Uterus (tissue), 4 donors: Measurements from ENCODE around the gene USP35. TPM values are rescaled to one million over a fixed set of nuclear protein-coding genes. Genes with fewer than 3 reads are reported as not detected.

Source experiments
- DNase-seq, 2 donors: peaks; one replicate each; pipeline ENCODE4 v3.0.0-alpha.2; 2019 to 2020
- H3K27ac ChIP-seq, 2 donors: fragments of 200-600 bp; sonication (generic); 1 replicate in 1 of 2; 2 replicates in 1 of 2; pipeline ENCODE4 v1.5.1; 2016 to 2018
- H3K27me3 ChIP-seq, 2 donors: fragments of 200-600 bp; sonication (generic); one replicate each; pipeline ENCODE4 v1.5.1; 2018 to 2019; ENCODE audit warnings: control low read depth in 1 of 2
- H3K36me3 ChIP-seq, 2 donors: fragments of 200-600 bp; sonication (generic); one replicate each; pipeline ENCODE4 v1.5.1; 2019; ENCODE audit warnings: control low read depth in 1 of 2
- H3K4me1 ChIP-seq, 2 donors: fragments of 200-600 bp; sonication (generic); one replicate each; pipeline ENCODE4 v1.5.1; 2018 to 2019; ENCODE audit warnings: control low read depth in 1 of 2
- H3K4me3 ChIP-seq, 2 donors: fragments of 200-600 bp; sonication (generic); 1 replicate in 1 of 2; 2 replicates in 1 of 2; pipeline ENCODE4 v1.5.1; 2018 to 2019; ENCODE audit warnings: mild to moderate bottlenecking in 1 of 2
- H3K9me3 ChIP-seq, 2 donors: fragments of 200-600 bp; sonication (generic); one replicate each; pipeline ENCODE4 v1.5.1; 2019; ENCODE audit warnings: control low read depth in 1 of 2
- POLR2A ChIP-seq, 2 donors: fragments of 450-650 bp; IDR thresholded peaks; one replicate each; pipeline ENCODE4 v1.6.1; 2016; ENCODE audit warnings: antibody characterized with exemption in 2 of 2, mild to moderate bottlenecking in 1 of 2, moderate library complexity in 1 of 2
- intact Hi-C: fragments of 100-400 bp; cut with DNase I; formaldehyde crosslinking; loops from one replicate; pipeline ENCODE4 v1.15.1; 2023; ENCODE audit warnings: low total_unique reads
- total RNA-seq, 4 donors: library from RNA; depleted of rRNA in 3 of 4; stranded (reverse); fragments of >200 nt in 3 of 4; gene quantifications; one replicate each; pipeline versions ENCODE4 v1.1.0 to v1.2.4, GENCODE V29; 2014 to 2023
- TF ChIP-seq, protein P1 (sequence below), 4 experiments: fragments of 200-600 bp in 2 of 4; fragments of 450-650 bp in 2 of 4; sonication (generic) in 2 of 4; IDR thresholded peaks; one replicate each; pipeline ENCODE4 v1.5.1; 2016 to 2019; ENCODE audit warnings: antibody characterized with exemption in 4 of 4, mild to moderate bottlenecking in 2 of 4, moderate library complexity in 1 of 4
- donor health status: DM: yes; HTN: yes; CAD: no.

Gene USP35
- total RNA-seq, 4 donors from 2014 or later, result 5.4 to 25.3 (median 10.3) TPM

DNA sequence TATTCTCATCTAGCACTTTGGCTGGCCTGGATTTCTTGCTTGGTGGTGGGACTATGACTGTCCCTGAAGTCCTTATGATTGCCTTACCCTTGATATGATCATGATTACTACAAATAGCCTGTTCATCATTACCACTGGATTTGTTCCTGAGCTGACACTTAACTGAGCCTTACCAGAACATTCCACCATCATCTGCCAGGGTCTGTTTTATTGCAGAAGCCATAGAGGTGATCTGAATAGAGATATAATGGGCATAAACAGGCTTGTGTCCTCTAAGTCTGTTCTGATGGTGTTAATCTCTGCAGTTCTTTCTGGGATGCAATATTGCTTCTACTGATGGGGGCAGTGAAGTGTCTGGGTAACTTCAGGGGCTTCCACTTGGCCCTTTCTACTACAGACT is 36.9 kb upstream of the USP35 start:
- DNase-seq, result no peak
- Histone ChIP-seq H3K9me3 (no peaks in the 10 kb centered on the region), H3K4me1 (no peaks in the 10 kb centered on the region), H3K27me3 (no peaks in the 10 kb centered on the region), H3K4me3 (no peak overlapping the region), H3K36me3 (no peaks in the 10 kb centered on the region), H3K27ac (no peak overlapping the region)
- intact Hi-C loops, result no loop called here
- no peak for TF ChIP-seq POLR2A (IDR thresholded peaks at IDR 0.05)
- TF ChIP-seq, protein P1, sequence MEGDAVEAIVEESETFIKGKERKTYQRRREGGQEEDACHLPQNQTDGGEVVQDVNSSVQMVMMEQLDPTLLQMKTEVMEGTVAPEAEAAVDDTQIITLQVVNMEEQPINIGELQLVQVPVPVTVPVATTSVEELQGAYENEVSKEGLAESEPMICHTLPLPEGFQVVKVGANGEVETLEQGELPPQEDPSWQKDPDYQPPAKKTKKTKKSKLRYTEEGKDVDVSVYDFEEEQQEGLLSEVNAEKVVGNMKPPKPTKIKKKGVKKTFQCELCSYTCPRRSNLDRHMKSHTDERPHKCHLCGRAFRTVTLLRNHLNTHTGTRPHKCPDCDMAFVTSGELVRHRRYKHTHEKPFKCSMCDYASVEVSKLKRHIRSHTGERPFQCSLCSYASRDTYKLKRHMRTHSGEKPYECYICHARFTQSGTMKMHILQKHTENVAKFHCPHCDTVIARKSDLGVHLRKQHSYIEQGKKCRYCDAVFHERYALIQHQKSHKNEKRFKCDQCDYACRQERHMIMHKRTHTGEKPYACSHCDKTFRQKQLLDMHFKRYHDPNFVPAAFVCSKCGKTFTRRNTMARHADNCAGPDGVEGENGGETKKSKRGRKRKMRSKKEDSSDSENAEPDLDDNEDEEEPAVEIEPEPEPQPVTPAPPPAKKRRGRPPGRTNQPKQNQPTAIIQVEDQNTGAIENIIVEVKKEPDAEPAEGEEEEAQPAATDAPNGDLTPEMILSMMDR (IDR thresholded peaks at IDR 0.05), result no peak

DNA sequence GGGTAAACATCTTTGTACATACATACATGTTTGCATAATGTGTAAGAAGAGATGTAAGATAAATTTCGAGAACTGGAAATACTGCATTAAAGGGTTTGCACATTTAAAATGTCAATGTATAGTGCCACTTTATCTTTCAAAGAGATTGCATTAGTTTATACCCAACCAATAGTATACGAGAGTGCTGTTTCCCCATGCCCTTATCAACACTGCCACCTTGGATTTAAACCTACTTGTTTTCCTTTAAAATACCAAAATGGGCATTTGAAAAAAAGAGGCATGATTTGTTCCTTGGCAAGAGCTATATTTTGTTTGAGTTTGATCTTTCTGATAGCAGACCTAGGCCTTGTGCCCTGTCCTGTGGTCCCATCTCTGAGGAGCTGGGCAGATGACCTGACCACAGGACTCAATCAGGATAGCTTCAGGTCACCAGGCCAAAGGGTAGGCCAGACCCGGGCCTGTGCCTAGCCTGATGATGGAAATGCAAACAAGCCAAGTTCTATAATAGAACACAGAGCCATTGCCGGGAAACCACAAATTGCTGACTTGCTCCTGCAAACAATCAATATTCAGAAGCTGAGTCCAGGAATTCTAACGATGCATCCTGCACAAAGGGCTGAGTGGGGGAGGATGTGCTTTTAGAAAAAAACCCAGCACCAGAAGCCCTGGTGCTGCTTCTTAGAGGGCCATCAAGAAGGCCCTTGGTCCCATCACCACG is 32.4 kb upstream of the USP35 start:
- intact Hi-C loops, result no loop called here
- Histone ChIP-seq H3K4me1 (no peaks in the 10 kb centered on the region), H3K9me3 (no peaks in the 10 kb centered on the region), H3K27me3 (no peaks in the 10 kb centered on the region), H3K4me3 (no peak overlapping the region), H3K36me3 (no peaks in the 10 kb centered on the region), H3K27ac (no peak overlapping the region)
- DNase-seq, result no peak
- no peak for TF ChIP-seq POLR2A (IDR thresholded peaks at IDR 0.05)
- TF ChIP-seq, protein P1 (IDR thresholded peaks at IDR 0.05), result no peak

DNA sequence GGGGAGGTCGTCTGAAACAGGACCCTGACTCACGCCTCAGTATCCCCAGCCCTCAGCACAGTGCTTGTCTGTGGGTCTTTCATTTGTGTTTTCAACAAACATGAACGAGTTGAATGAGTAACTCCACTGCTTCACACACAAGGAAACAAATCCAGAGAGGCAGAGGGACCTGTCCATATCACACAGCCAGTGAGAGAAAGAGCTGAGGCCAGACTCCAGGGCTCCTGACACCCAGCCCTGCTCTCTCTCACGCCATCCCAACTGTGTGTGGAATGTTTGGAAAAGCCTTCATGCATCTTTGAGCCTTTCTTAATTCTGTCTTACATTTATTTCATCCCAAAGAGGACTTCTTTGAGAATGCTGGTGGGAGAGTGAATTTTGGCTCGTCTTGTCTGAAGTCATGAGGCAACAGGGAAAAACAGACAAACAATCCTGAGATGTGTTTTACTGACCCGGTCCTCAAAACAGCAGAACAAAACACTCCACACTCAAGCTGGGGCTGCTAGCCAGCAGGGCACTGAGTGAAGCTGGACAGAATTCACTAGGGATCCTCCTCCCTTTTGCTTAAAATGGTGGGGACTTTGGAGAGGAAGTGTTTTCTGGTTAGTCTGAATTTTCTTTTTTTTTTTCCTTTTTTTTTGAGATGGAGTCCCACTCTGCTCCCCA is 29.6 kb upstream of the USP35 start:
- no peaks in the 10 kb centered on the region for H3K9me3 ChIP-seq
- H3K36me3 ChIP-seq, result no peaks in the 10 kb centered on the region
- H3K27me3 ChIP-seq, result no peaks in the 10 kb centered on the region
- DNase-seq, result peak in 1 of 2 donors; percentile 36
- H3K27ac ChIP-seq, result peak overlapping the region; percentile 53 to 63
- no peak overlapping the region for H3K4me3 ChIP-seq
- TF ChIP-seq POLR2A (IDR thresholded peaks at IDR 0.05), result no peak
- TF ChIP-seq, protein P1 (IDR thresholded peaks at IDR 0.05), result no peak
- no peaks in the 10 kb centered on the region for H3K4me1 ChIP-seq
- intact Hi-C loops, result no loop called here

DNA sequence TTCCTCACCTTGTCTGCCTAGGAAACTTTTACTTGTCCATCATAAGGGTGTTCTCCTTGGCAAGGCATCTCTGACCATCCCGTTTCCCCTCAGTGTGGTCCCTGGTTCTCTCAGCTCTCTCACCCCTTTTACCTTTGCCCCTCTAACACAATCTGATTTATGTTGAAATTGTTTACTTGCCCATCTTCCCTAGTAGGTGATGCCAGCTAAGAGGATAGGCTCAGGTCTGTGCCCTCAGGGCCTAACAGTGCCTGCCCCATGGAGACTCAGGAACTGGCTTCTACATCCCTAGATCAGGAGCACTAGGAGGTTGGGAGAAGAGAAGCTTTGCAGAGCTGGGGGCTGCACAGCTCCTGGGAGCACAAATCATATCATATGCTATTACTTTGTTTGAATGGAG is 28.2 kb upstream of the USP35 start:
- Histone ChIP-seq H3K4me1 (no peaks in the 10 kb centered on the region), H3K27me3 (no peaks in the 10 kb centered on the region), H3K9me3 (no peaks in the 10 kb centered on the region), H3K36me3 (no peaks in the 10 kb centered on the region), H3K27ac (peak overlapping the region in 1 of 2 donors; percentile 63), H3K4me3 (no peak overlapping the region)
- TF ChIP-seq, protein P1 (IDR thresholded peaks at IDR 0.05), result no peak
- TF ChIP-seq POLR2A (IDR thresholded peaks at IDR 0.05), result no peak
- intact Hi-C loops, result no loop called here
- no peak for DNase-seq

DNA sequence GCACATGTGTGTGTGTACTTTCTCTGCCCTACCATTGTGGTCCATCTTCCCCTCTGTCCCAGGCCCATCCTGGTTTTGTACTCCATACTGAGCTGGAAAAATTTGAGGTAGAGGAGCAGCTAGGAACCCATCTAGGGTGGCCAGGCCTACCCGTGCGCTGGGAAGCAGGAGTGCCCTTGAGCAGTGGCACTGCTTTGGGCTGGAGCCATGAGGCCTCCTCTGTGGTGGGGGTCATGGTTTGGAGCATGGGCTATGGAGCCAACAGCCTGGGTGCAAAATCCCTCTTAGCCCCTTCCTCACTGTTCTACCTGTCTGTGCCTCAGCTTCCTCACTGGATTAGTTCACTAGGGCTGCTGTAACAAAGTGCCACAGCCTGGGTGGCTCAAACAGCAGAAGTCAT is 27.4 kb upstream of the USP35 start:
- no peaks in the 10 kb centered on the region for H3K9me3 ChIP-seq

More for the DNA sequence above, 27.4 kb upstream of the USP35 start:
- Histone ChIP-seq H3K27ac (no peak overlapping the region), H3K27me3 (no peaks in the 10 kb centered on the region), H3K4me1 (no peaks in the 10 kb centered on the region), H3K36me3 (no peaks in the 10 kb centered on the region), H3K4me3 (no peak overlapping the region)
- no peak for DNase-seq
- TF ChIP-seq POLR2A (IDR thresholded peaks at IDR 0.05), result no peak
- intact Hi-C loops, result no loop called here
